Measurements from ENCODE around the gene SDK1. TPM values are rescaled to one million over a fixed set of nuclear protein-coding genes. Genes with fewer than 3 reads are reported as not detected.

SDK1 gene
- total RNA-seq, 1 experiment from 2014 or later = 20.0 TPM

DNA sequence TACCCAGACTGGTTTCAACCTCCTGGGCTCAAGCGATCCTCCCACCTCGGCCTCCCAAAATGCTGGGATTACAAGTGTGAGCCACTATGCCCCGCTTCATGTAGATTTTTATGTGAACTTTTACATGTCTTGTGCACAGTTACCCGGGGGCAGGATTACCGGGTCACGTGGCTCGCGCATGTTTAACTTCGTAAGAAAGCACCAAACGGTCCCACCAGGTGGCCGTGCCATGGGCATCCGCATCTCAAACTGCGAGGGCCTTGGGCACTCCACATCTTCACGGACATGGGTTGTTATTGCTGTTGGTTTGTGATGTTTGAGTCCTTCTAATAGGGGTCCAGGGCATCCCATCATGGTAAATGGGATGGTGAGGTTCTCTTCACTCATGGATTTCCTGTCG is 744.4 kb downstream of the SDK1 start:
- BruUV-seq (replicated peaks) = no TSS peak

GRCh38 chr7:4045975-4046374 is 744.9 kb downstream of the SDK1 start:
- Mint-ChIP-seq H3K4me3 (ENCODE audit: low read depth, unreplicated experiment) (no peak overlapping the region), H3K9me3 (ENCODE audit: low read depth, unreplicated experiment) (no peaks in the 10 kb centered on the region), H3K36me3 (ENCODE audit: insufficient read depth, unreplicated experiment) (no peaks in the 10 kb centered on the region), H3K27me3 (ENCODE audit: unreplicated experiment) (no peaks in the 10 kb centered on the region), H3K27ac (ENCODE audit: unreplicated experiment) (no peak overlapping the region), H3K4me1 (ENCODE audit: low read depth, unreplicated experiment) (no peaks in the 10 kb centered on the region)
- CTCF ChIA-PET = no interaction called here
- TF ChIP-seq CTCF (IDR thresholded peaks at IDR 0.05; ENCODE audit: unreplicated experiment) = no peak
- no peak for DNase-seq
- intact Hi-C loops (cut with micrococcal nuclease; ENCODE audit: unreplicated experiment) = no loop called here
- BruUV-seq (replicated peaks) = no TSS peak

More for the DNA sequence above, 744.4 kb downstream of the SDK1 start:
- TF ChIP-seq CTCF (IDR thresholded peaks at IDR 0.05; ENCODE audit: unreplicated experiment) = no peak
- no peaks in the 10 kb centered on the region for H3K36me3 Mint-ChIP-seq (ENCODE audit: insufficient read depth, unreplicated experiment)
- intact Hi-C loops (cut with micrococcal nuclease; ENCODE audit: unreplicated experiment) = no loop called here
- H3K4me1 Mint-ChIP-seq (ENCODE audit: low read depth, unreplicated experiment) = no peaks in the 10 kb centered on the region
- CTCF ChIA-PET = no interaction called here
- H3K9me3 Mint-ChIP-seq (ENCODE audit: low read depth, unreplicated experiment) = no peaks in the 10 kb centered on the region
- no peaks in the 10 kb centered on the region for H3K27me3 Mint-ChIP-seq (ENCODE audit: unreplicated experiment)
- no peak overlapping the region for H3K27ac Mint-ChIP-seq (ENCODE audit: unreplicated experiment)
- DNase-seq = no peak
- H3K4me3 Mint-ChIP-seq (ENCODE audit: low read depth, unreplicated experiment) = no peak overlapping the region

DNA sequence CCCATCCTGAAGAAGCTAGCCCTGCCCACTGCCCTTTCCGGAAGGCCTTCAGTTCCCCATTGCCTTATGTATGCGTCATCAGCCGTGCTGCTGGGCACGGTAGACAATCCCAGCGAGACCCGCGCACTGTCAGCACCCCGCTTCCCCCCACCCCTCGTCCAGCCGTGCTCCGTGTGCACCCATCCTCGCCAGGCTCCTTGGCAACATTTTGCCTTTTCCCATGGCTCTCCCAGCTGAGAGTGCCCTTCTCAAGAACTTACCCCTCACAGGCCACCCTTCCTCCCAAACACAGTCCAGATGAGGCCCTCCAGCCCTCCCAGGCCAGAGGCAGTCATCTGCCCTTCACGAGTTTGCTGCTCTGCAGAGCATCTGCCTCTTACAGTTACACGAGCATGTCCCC is 747.3 kb downstream of the SDK1 start:
- Mint-ChIP-seq H3K4me1 (ENCODE audit: low read depth, unreplicated experiment) (no peaks in the 10 kb centered on the region), H3K27me3 (ENCODE audit: unreplicated experiment) (no peaks in the 10 kb centered on the region), H3K4me3 (ENCODE audit: low read depth, unreplicated experiment) (no peak overlapping the region), H3K9me3 (ENCODE audit: low read depth, unreplicated experiment) (peaks cover 2% of the 10 kb centered on the region), H3K36me3 (ENCODE audit: insufficient read depth, unreplicated experiment) (no peaks in the 10 kb centered on the region), H3K27ac (ENCODE audit: unreplicated experiment) (no peak overlapping the region)
- no peak for DNase-seq
- CTCF ChIA-PET = no interaction called here
- TF ChIP-seq CTCF (IDR thresholded peaks at IDR 0.05; ENCODE audit: unreplicated experiment) = no peak
- BruUV-seq (replicated peaks) = no TSS peak
- intact Hi-C loops (cut with micrococcal nuclease; ENCODE audit: unreplicated experiment) = no loop called here

DNA sequence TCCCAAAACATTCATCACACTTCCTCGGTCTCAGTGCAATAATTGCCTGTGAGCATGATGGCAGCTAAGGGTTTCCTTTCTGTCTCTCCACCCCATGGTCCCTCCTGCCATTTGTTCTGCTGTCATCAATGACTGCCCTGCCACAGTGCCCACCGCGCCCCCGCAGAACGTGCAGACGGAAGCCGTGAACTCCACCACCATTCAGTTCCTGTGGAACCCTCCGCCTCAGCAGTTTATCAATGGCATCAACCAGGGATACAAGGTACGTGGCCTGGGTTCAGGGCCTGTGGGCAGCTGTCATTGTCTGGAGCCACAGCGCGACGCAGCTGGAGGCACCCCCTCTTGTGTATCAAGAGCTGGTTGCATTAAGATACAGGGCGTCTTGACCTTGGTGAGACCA is 748.1 kb downstream of the SDK1 start:
- no peak for DNase-seq
- H3K4me3 Mint-ChIP-seq (ENCODE audit: low read depth, unreplicated experiment) = no peak overlapping the region
- intact Hi-C loops (cut with micrococcal nuclease; ENCODE audit: unreplicated experiment) = no loop called here
- no peak for TF ChIP-seq CTCF (IDR thresholded peaks at IDR 0.05; ENCODE audit: unreplicated experiment)
- H3K9me3 Mint-ChIP-seq (ENCODE audit: low read depth, unreplicated experiment) = peaks cover 3% of the 10 kb centered on the region
- H3K36me3 Mint-ChIP-seq (ENCODE audit: insufficient read depth, unreplicated experiment) = no peaks in the 10 kb centered on the region
- no peak overlapping the region for H3K27ac Mint-ChIP-seq (ENCODE audit: unreplicated experiment)
- no TSS peak for BruUV-seq (replicated peaks)
- no peaks in the 10 kb centered on the region for H3K4me1 Mint-ChIP-seq (ENCODE audit: low read depth, unreplicated experiment)
- CTCF ChIA-PET = interaction anchor here (0.7 kb wide), 1 partner anchor 420 kb away, joined by 3 read pairs; no protein-coding TSS in a partner anchor
- no peaks in the 10 kb centered on the region for H3K27me3 Mint-ChIP-seq (ENCODE audit: unreplicated experiment)
